K562 (cell line): ENCODE data around the gene DOCK1. TPM values are rescaled to one million over a fixed set of nuclear protein-coding genes. Genes with fewer than 3 reads are reported as not detected.

ENCODE experiments used
- ATAC-seq: fragments of 200-7000 bp; cut with Tn5 transposase; 3 replicates; pipeline ENCODE4 v1.9.1; 2020; ENCODE audit warnings: moderate library complexity
- BruUV-seq: library from RNA; stranded (reverse); fragments of 400-500 nt; replicated peaks from 2 replicates; lab custom pipeline; 2021; lab: Mats Ljungman, UMichigan
- CTCF ChIA-PET: fragments of 300-600 bp; formaldehyde crosslinking; extraction: SDS; loops from one replicate; lab custom pipeline; 2021; ENCODE audit warnings: low intra/inter-chr PET ratio; lab: Yijun Ruan, JAX
- POLR2A ChIA-PET: fragments of 300-600, 350-650 bp; sonication (Branson Sonifier 250); formaldehyde crosslinking; extraction: SDS; loops from one replicate; lab custom pipeline; 2021; ENCODE audit warnings: antibody characterized with exemption, inconsistent platforms; lab: Yijun Ruan, JAX
- DNase-seq, 4 experiments: peaks; one replicate each; pipeline versions ENCODE4 v3.0.0 to v3.0.0-alpha.2; 2011 to 2018; ENCODE audit warnings: low spot score in 3 of 4, mixed read lengths in 3 of 4; ENCODE audit errors: extremely low read depth in 1 of 4
- FAIRE-seq: peaks from 2 replicates; lab custom pipeline; 2011; peaks lifted over from hg19 to GRCh38; lab: Jason Lieb, UNC
- H2AFZ ChIP-seq: 2 replicates; pipeline ENCODE4 v1.6.0; 2011; ENCODE audit warnings: low read depth, low read length, control low read depth, inconsistent platforms
- H3K27ac ChIP-seq: fragments of 200-600 bp; 3 replicates; pipeline ENCODE4 v1.8.0; 2011; ENCODE audit warnings: low read depth, mild to moderate bottlenecking, control low read depth, inconsistent platforms, low read length, moderate library complexity, mixed read lengths; ENCODE audit errors: extremely low read depth
- H3K27me3 ChIP-seq, 2 experiments: fragments of 300-600 bp in 1 of 2; 2 replicates in 1 of 2; 3 replicates in 1 of 2; pipeline versions ENCODE4 v1.6.0 to v1.8.0; 2011; ENCODE audit warnings: inconsistent platforms in 2 of 2, low read length in 2 of 2, mild to moderate bottlenecking in 1 of 2, mixed read lengths in 1 of 2, moderate library complexity in 1 of 2; ENCODE audit not compliant: control insufficient read depth in 2 of 2, insufficient read depth in 2 of 2
- H3K36me3 ChIP-seq: fragments of 300-600 bp; 3 replicates; pipeline ENCODE4 v1.8.0; 2011; ENCODE audit warnings: mild to moderate bottlenecking, low read length, inconsistent platforms; ENCODE audit not compliant: control insufficient read depth, insufficient read depth
- H3K4me1 ChIP-seq, 2 experiments: fragments of 200-600 bp in 1 of 2; replicated peaks in 1 of 2; 2 replicates in 1 of 2; 3 replicates in 1 of 2; pipeline versions ENCODE4 v1.5.1 to v1.8.0; 2011; ENCODE audit warnings: inconsistent platforms in 2 of 2, low read length in 2 of 2, mild to moderate bottlenecking in 1 of 2, mixed read lengths in 1 of 2, moderate library complexity in 1 of 2; ENCODE audit not compliant: control insufficient read depth in 2 of 2, insufficient read depth in 2 of 2
- H3K4me2 ChIP-seq: 2 replicates; pipeline ENCODE4 v1.6.1; 2011; ENCODE audit warnings: low read length, control low read depth, inconsistent platforms, mixed read lengths; ENCODE audit not compliant: insufficient read depth
- H3K4me3 ChIP-seq: fragments of 200-600 bp; sonication (generic), shearing (Covaris generic); 2 replicates; pipeline ENCODE4 v1.5.1; 2016; ENCODE audit warnings: control low read depth, inconsistent platforms
- H3K79me2 ChIP-seq: fragments of 200-600 bp; 3 replicates; pipeline ENCODE4 v1.8.0; 2011; ENCODE audit warnings: low read length, inconsistent platforms; ENCODE audit not compliant: control insufficient read depth, insufficient read depth
- H3K9ac ChIP-seq, 2 experiments: 2 replicates each; pipeline versions ENCODE4 v1.6.0 to v1.6.1; 2011; ENCODE audit warnings: low read depth in 2 of 2, low read length in 2 of 2, control low read depth in 1 of 2, inconsistent platforms in 1 of 2, mild to moderate bottlenecking in 1 of 2, mixed read lengths in 1 of 2; ENCODE audit not compliant: insufficient read depth in 1 of 2
- H3K9me1 ChIP-seq: one replicate; pipeline ENCODE4 v1.6.0; 2011; ENCODE audit warnings: inconsistent platforms, mild to moderate bottlenecking, low read length, moderate library complexity; ENCODE audit not compliant: control insufficient read depth, insufficient read depth
- H3K9me3 ChIP-seq: replicated peaks from 2 replicates; pipeline ENCODE4 v1.5.1; 2011; ENCODE audit warnings: low read depth, low read length, inconsistent platforms; ENCODE audit not compliant: control insufficient read depth, insufficient read depth
- H4K20me1 ChIP-seq: replicated peaks from 2 replicates; pipeline ENCODE4 v1.6.1; 2011; ENCODE audit warnings: low read length, inconsistent platforms, mixed read lengths; ENCODE audit not compliant: control insufficient read depth, insufficient read depth
- ATF2 ChIP-seq: sonication (generic); formaldehyde crosslinking; IDR thresholded peaks from 2 replicates; pipeline ENCODE4 v1.8.1; 2022; ENCODE audit warnings: missing genetic modification reagents
- BDP1 ChIP-seq: IDR thresholded peaks from 3 replicates; pipeline ENCODE4 v1.6.1; 2011; ENCODE audit not compliant: insufficient read length, insufficient read depth
- CTCFL ChIP-seq: IDR thresholded peaks from 2 replicates; pipeline ENCODE4 v1.6.1; 2011; ENCODE audit warnings: borderline replicate concordance, low read depth, mild to moderate bottlenecking, moderate library complexity, low read length; ENCODE audit not compliant: insufficient read depth, poor library complexity, severe bottlenecking
- E2F1 ChIP-seq: sonication (generic); formaldehyde crosslinking; IDR thresholded peaks from 2 replicates; pipeline ENCODE4 v1.8.1; 2023; ENCODE audit warnings: mild to moderate bottlenecking, missing genetic modification reagents, moderate library complexity
- E2F3 ChIP-seq: fragments of 250-450 bp; sonication (Bioruptor Pico); IDR thresholded peaks from 2 replicates; pipeline ENCODE4 v1.4.0; 2020; ENCODE audit warnings: mild to moderate bottlenecking
- PML ChIP-seq: IDR thresholded peaks from 2 replicates; pipeline ENCODE4 v1.6.1; 2012; ENCODE audit warnings: low read length, inconsistent platforms
- PURB ChIP-seq: sonication (generic); formaldehyde crosslinking; IDR thresholded peaks from 2 replicates; pipeline ENCODE4 v1.9.0; 2021; ENCODE audit warnings: low read depth, mild to moderate bottlenecking, missing genetic modification reagents
- RBM25 ChIP-seq: fragments of 200-400 bp; formaldehyde crosslinking; IDR thresholded peaks from 2 replicates; pipeline ENCODE4 v1.6.1; 2018; ENCODE audit warnings: low read length, low read depth, moderate library complexity; ENCODE audit not compliant: severe bottlenecking
- WGBS: fragments of 100-300 bp; shearing (Covaris generic); methylation state at CpG from one replicate; pipeline ENCODE4 v1.1.6; 2016; ENCODE audit warnings: low coverage, mixed read lengths; ENCODE audit not compliant: insufficient coverage; ENCODE audit errors: missing lambda C conversion rate; 5-methylcytosine and 5-hydroxymethylcytosine counted together
- in situ Hi-C: fragments of 300-500 bp; cut with MboI; formaldehyde crosslinking; loops from 4 replicates; pipeline ENCODE4 v1.15.0; 2018; ENCODE audit warnings: inconsistent platforms, mixed read lengths
- intact Hi-C: fragments of 100-400 bp; cut with micrococcal nuclease; formaldehyde crosslinking; loops from 2 replicates; pipeline ENCODE4 v1.14.2; 2022
- polyA plus RNA-seq, 8 experiments: library from polyadenylated mRNA; depleted of rRNA in 4 of 8; stranded (reverse) in 5 of 8; unstranded in 3 of 8; fragments of >200 nt; fragmentation: Nextera tagmentation in 2 of 8; fragmentation: Illumina TruSeq in 1 of 8; extraction: Ambion mirVana in 2 of 8; extraction: Trizol in 1 of 8; gene quantifications; 2 replicates each; pipeline versions ENCODE4 v1.2.1 to v1.2.3, GENCODE V29; 2011 to 2014; ENCODE audit warnings: inconsistent platforms in 1 of 8, missing spikeins in 1 of 8
- total RNA-seq, 7 experiments: library from RNA; depleted of rRNA in 6 of 7; stranded (reverse); fragments of >200 nt in 6 of 7; fragmentation: Illumina TruSeq in 2 of 7; extraction: Trizol in 2 of 7; gene quantifications; 2 replicates each; pipeline versions ENCODE4 v1.2.1 to v1.2.3, GENCODE V29; 2011 to 2021; ENCODE audit warnings: low replicate concordance in 1 of 7
- TF ChIP-seq, protein P1 (sequence below): fragments of 250-450 bp; sonication (Bioruptor Pico); IDR thresholded peaks from 2 replicates; pipeline ENCODE4 v1.4.0; 2020; ENCODE audit warnings: mild to moderate bottlenecking, moderate library complexity

DOCK1 gene
- total and polyA plus RNA-seq, 9 of the 15 experiments (the other 6 are each of a cell fraction or from before 2014, with no cell fraction given), result 0.31 TPM; not detected in 8

GRCh38 chr10:127198307-127198706, 293.1 kb downstream of the DOCK1 start:
- Histone ChIP-seq H3K4me1 (no peaks in the 10 kb centered on the region), H3K36me3 (no peaks in the 10 kb centered on the region), H3K9ac (no peak overlapping the region), H3K27ac (no peak overlapping the region), H3K79me2 (no peaks in the 10 kb centered on the region), H3K9me1 (no peaks in the 10 kb centered on the region), H3K27me3 (no peaks in the 10 kb centered on the region), H3K9me3 (no peaks in the 10 kb centered on the region), H3K4me2 (no peak overlapping the region), H2AFZ (no peak overlapping the region), H4K20me1 (no peaks in the 10 kb centered on the region), H3K4me3 (no peak overlapping the region)
- intact Hi-C loops, result no loop called here
- POLR2A ChIA-PET, result no interaction called here
- in situ Hi-C loops, result no loop called here
- TF ChIP-seq PURB (CRISPR knock-in tag), result no peak
- no peak for TF ChIP-seq RBM25
- no peak for TF ChIP-seq E2F3 (CRISPR knock-in tag)
- TF ChIP-seq PML, result no peak
- no peak for TF ChIP-seq CTCFL
- TF ChIP-seq ATF2, result no peak
- TF ChIP-seq, protein P1, sequence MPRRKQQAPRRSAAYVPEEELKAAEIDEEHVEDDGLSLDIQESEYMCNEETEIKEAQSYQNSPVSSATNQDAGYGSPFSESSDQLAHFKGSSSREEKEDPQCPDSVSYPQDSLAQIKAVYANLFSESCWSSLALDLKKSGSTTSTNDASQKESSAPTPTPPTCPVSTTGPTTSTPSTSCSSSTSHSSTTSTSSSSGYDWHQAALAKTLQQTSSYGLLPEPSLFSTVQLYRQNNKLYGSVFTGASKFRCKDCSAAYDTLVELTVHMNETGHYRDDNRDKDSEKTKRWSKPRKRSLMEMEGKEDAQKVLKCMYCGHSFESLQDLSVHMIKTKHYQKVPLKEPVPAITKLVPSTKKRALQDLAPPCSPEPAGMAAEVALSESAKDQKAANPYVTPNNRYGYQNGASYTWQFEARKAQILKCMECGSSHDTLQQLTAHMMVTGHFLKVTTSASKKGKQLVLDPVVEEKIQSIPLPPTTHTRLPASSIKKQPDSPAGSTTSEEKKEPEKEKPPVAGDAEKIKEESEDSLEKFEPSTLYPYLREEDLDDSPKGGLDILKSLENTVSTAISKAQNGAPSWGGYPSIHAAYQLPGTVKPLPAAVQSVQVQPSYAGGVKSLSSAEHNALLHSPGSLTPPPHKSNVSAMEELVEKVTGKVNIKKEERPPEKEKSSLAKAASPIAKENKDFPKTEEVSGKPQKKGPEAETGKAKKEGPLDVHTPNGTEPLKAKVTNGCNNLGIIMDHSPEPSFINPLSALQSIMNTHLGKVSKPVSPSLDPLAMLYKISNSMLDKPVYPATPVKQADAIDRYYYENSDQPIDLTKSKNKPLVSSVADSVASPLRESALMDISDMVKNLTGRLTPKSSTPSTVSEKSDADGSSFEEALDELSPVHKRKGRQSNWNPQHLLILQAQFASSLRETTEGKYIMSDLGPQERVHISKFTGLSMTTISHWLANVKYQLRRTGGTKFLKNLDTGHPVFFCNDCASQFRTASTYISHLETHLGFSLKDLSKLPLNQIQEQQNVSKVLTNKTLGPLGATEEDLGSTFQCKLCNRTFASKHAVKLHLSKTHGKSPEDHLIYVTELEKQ (CRISPR knock-in tag), result no peak
- no peak for TF ChIP-seq E2F1
- no peak for TF ChIP-seq BDP1
- 0% methylated on average over 5 of the region's 5 CpGs for WGBS
- no peak for DNase-seq
- CTCF ChIA-PET, result no interaction called here
- no peak for ATAC-seq
- BruUV-seq, result no TSS peak
- no peak for FAIRE-seq
